Measurements from ENCODE around the gene EPG5.

Gene EPG5

DNA sequence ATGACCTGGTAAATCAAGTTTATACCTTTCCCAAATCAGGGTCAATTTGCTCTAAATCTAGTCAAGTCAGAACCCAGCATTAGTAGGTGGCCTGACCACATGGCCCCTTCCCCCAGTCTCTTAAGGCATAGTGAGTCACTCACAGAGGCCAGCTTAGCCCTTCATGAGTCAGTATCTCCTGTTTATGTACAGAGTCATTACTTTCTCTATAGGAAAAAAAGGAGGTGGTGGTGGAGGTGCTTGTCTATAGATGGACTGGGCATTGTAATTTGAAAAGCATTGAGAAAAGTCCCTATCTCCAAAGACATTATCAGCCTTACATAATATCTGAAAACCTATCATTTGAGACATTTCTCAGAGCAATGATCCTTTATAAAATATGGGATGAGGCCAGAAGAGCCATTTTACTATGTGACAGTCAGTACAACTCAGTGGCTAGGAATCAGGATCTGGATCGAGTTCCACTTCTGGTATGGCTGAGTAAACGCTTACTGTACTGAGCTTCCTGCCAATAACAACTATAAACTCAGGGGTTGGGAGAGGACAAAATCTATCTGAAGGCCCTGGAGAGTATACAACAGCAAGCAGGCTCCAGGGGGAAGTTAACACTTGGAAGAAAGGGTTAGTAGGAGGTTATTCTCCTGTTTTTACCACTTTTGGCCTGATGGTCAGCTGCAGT lies 164.2 kb downstream of the EPG5 start:
- DNase-seq, result peak; percentile 51

DNA sequence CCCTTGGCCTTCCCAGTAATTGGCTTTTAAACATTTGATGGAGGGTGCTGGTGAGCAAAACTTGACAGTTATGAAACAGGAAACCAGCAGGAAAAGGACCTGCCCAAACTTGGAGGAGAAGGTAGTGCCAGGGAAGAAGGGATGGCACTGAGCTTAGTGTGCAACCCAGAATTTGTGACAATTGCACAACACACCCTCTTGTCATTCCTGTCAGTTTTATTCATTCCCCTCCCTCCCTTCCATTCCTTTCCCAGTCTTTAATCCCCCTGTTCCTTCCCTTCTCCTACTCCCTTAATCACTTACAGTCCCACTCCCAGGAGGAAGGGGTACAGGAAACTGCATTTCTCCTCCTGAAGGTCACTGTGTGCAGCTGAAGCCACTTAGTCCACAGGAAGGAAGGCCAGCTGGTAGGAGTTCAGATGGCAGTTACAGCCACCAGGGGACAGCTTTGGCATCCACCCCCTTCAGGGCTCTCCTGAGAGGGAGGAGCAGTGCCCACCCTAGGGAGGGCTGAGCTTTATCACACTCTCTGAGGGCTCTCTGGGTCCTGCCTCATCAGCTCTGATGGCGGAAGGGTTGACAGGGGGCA lies 165.6 kb downstream of the EPG5 start:
- DNase-seq, result no peak

All from activated CD4-positive, alpha-beta T cell treated with anti-CD3 and anti-CD28 coated beads, Interleukin-2, Interleukin-6, amounts not matched to agents 100 ng/mL and 50 ng/mL, durations not matched to agents 16 hours and 8 hours (primary cell).